ENCODE measurements around the gene UBAC2. TPM values are rescaled to one million over a fixed set of nuclear protein-coding genes. Genes with fewer than 3 reads are reported as not detected.

UBAC2 gene
- total and polyA plus RNA-seq, 2 of the 8 experiments (the other 6 are each of a cell fraction or from before 2014, with no cell fraction given), result 75.9 to 76.9 TPM

- Histone ChIP-seq H4K8ac (ENCODE audit: extremely low read depth, insufficient read depth, low read length) (no peak overlapping the region), H3K36me3 (ENCODE audit: control insufficient read depth in 2 of 4, insufficient read depth in 4 of 4, low read length in 3 of 4) (no peaks in the 10 kb centered on the region), H3K23me2 (ENCODE audit: low read depth, low read length) (peaks cover 2% of the 10 kb centered on the region; the same call in 1 of the 2 replicates), H3K79me1 (ENCODE audit: low read depth, low read length) (no peaks in the 10 kb centered on the region), H2BK20ac (ENCODE audit: low read length) (no peak overlapping the region; the same call in 1 of the 2 replicates), H2BK5ac (ENCODE audit: low read depth, low read length) (0 out of 2 replicates have a peak overlapping the region, but pooled peaks have one; percentile 38), H3K18ac (ENCODE audit: extremely low read depth, low read length) (peak overlapping the region; percentile 25; the same call in 1 of the 2 replicates), H3K9me3 (ENCODE audit: insufficient read depth in 2 of 2, low read depth in 1 of 2, low read length in 1 of 2) (no peaks in the 10 kb centered on the region), H4K91ac (replicated peaks; ENCODE audit: insufficient read length, low read length) (no peak overlapping the region), H4K5ac (ENCODE audit: insufficient read length, low read depth, low read length) (no peak overlapping the region), H4K20me1 (replicated peaks in 1 of 2; ENCODE audit: control insufficient read depth in 1 of 2, insufficient read depth in 2 of 2, low read length in 2 of 2) (no peaks in the 10 kb centered on the region), H3K56ac (replicated peaks; ENCODE audit: insufficient read length, low read depth, low read length) (no peak overlapping the region), H3K27ac (ENCODE audit: low read depth, low read length) (no peak overlapping the region), H2AFZ (ENCODE audit: low read length) (peak overlapping the region; percentile 92; the same call in 1 of the 2 replicates), H3K4me1 (replicated peaks in 1 of 4; ENCODE audit: control insufficient read depth in 3 of 4, insufficient read depth in 4 of 4, low read length in 3 of 4) (peaks cover 3 to 14% (median 9%) of the 10 kb centered on the region in 4 experiments), H3K4me3 (ENCODE audit: extremely low read depth in 1 of 4, insufficient read depth in 2 of 4, low read depth in 3 of 4, low read length in 4 of 4) (0 out of 8 replicates have a peak overlapping the region, but pooled peaks of 2 of the 4 experiments have one; percentile 9 to 14), H3K14ac (ENCODE audit: insufficient read length) (no peak overlapping the region), H3K4ac (replicated peaks; ENCODE audit: insufficient read length, low read depth, low read length) (no peak overlapping the region), H3K9ac (replicated peaks in 1 of 4; ENCODE audit: extremely low read depth in 1 of 4, low read depth in 3 of 4, low read length in 3 of 4) (no peak overlapping the region), H3K4me2 (ENCODE audit: insufficient read depth in 1 of 2, low read depth in 2 of 2, low read length in 2 of 2) (peak overlapping the region; percentile 13 to 22; a peak in 2 of 4 replicates), H3K23ac (ENCODE audit: insufficient read length) (no peak overlapping the region), H2BK120ac (replicated peaks; ENCODE audit: low read depth, low read length) (no peak overlapping the region), H2AK5ac (ENCODE audit: low read depth, low read length) (peak overlapping the region; percentile 82; the same call in 1 of the 2 replicates), H2BK15ac (ENCODE audit: low read length) (no peak overlapping the region; the same call in 1 of the 2 replicates), H2BK12ac (ENCODE audit: low read depth, low read length) (peak overlapping the region; percentile 5; the same call in 1 of the 2 replicates), H3K27me3 (replicated peaks in 1 of 4; ENCODE audit: control insufficient read depth in 3 of 4, extremely low read depth in 1 of 4, insufficient read depth in 3 of 4, low read length in 3 of 4) (no peaks in the 10 kb centered on the region), H3K79me2 (ENCODE audit: control insufficient read depth in 1 of 2, insufficient read depth in 2 of 2, low read length in 2 of 2) (no peaks in the 10 kb centered on the region)
- ChIA-PET CTCF (ENCODE audit: partially characterized antibody) (interaction anchor here (0.8 to 5.6 kb wide), 6 partner anchors 9 to 564 kb away, joined by 3 to 227 read pairs (median 25); no protein-coding TSS in a partner anchor), POLR2A (ENCODE audit: partially characterized antibody) (no interaction called here)
- FAIRE-seq (no peak), DNase-seq (ENCODE audit: low read depth in 1 of 2, low spot score in 2 of 2) (peak in 1 of 2 experiments; percentile 54)
- WGBS, 2 experiments (ENCODE audit: extremely low coverage in 1 of 2, insufficient coverage in 1 of 2, insufficient read length in 1 of 2, insufficient replicate concordance in 2 of 2, low coverage in 1 of 2, low lambda C conversion rate in 2 of 2, missing lambda C conversion rate in 1 of 2), result 58% methylated on average over 19 of the region's 23 CpGs; no CpG with 5 or more reads in 1 of the 2 experiments
- TF ChIP-seq JUND (IDR thresholded peaks at IDR 0.05; ENCODE audit: low read length) (0 out of 2 replicates have a peak, but pooled peaks have one; percentile 12), GTF2F1 (IDR thresholded peaks at IDR 0.05; ENCODE audit: borderline replicate concordance, low read depth, low read length) (no peak), POLR2AphosphoS5 (IDR thresholded peaks at IDR 0.05; ENCODE audit: low read depth, low read length) (no peak), SRF (IDR thresholded peaks at IDR 0.05; ENCODE audit: low read depth, low read length) (no peak), SP2 (IDR thresholded peaks at IDR 0.05; ENCODE audit: low read length) (no peak), CTCF (IDR thresholded peaks at IDR 0.05; ENCODE audit: control extremely low read depth in 1 of 3, insufficient read depth in 1 of 3, low read depth in 1 of 3, low read length in 3 of 3) (no peak), SP1 (IDR thresholded peaks at IDR 0.05; ENCODE audit: low read depth, low read length) (0 out of 2 replicates have a peak, but pooled peaks have one; percentile 25), RNF2 (IDR thresholded peaks at IDR 0.05; ENCODE audit: borderline replicate concordance, low read depth, low read length, missing control alignments, poor library complexity, severe bottlenecking) (no peak)
Measured at GRCh38 chr13:99432609-99433542, 232.2 kb downstream of the UBAC2 start.
